ENCODE data around the gene CXCR1.
"Not testable (repeated sequence)": the region's sequence is repeated elsewhere in the genome, so short reads cannot be mapped to it uniquely, and the experiment has no call there.

CXCR1 gene
- 0 to 0.06 reads per million in 2 experiments for total RNA-seq

- DNase-seq (ENCODE audit: low read depth) = peak; percentile 10
These were observed at the start of gene CXCR1 for GRCh38 chr2:218166791-218167190. TSS of gene CXCR1 (minus strand) at chr2:218166962. CDS start at chr2:218165211, 1,751 bp downstream.

GRCh38 chr2:218216336-218216673 is 49.5 kb upstream of the CXCR1 start:
- no peak for DNase-seq (ENCODE audit: low read depth)

DNA sequence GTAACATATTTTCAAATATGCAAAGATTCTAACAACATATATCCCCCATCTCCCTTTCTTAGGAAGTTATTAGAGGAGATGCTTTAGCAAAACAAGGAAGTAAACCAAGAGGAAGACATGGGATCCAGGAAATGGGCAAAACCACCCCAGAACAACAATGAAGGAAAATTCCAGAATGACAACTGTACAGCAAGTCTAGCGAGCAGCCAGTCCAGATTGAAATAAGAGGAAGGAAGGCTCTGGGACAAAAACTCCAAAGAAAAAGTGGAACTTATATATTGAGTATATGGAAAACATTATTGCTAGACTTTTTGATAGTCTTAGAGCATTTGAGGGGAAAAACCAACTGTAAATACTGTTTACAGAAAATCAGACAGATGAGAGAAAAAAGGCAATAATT is 47.4 kb upstream of the CXCR1 start:
- DNase-seq (ENCODE audit: low read depth) = no peak

DNA sequence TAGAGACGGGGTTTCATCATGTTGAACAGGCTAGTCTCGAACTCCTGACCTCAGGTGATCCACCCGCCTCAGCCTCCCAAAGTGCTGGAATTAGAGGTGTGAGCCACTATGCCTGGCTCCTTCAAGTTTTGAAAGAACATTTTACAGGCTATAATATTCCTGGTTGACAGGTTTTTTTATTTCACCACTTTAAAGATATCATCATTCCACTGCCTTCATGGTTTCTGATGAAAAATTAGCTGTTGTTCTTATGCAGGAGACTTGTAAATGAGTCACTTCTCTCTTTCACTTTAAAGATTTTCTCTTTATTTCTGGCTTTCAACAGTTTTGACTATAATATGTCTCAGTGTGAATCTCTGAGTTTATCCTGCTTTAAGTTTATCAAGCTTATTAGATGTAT is 42.3 kb upstream of the CXCR1 start:
- no peak for DNase-seq (ENCODE audit: low read depth)

- no peak for DNase-seq (ENCODE audit: low read depth)
These were observed 35.5 kb upstream of the CXCR1 start for GRCh38 chr2:218202266-218202665.

- no peak for DNase-seq (ENCODE audit: low read depth)
These were observed 30.2 kb upstream of the CXCR1 start for GRCh38 chr2:218196974-218197373.

DNA sequence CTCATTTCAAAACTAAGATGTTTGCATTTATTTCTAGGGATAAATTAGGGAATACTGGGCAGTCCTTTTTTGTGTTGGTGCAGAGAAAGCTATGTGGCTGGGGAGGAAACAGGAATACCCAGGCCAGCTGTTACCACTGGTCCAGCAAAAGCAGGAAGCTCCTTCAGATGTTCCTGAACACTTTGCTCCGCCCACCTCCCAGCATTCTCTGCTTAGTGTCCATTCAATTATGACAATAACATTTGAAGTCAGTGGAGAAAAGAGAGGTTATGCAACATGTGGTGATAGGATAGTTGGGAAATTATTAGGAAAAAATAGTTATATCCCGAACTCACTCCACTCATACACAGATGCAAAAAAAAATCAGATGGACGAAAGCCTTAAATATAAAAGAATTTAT is 28.1 kb upstream of the CXCR1 start:
- DNase-seq (ENCODE audit: low read depth) = no peak

GRCh38 chr2:218193701-218194100 is 26.9 kb upstream of the CXCR1 start:
- no peak for DNase-seq (ENCODE audit: low read depth)

- no peak for DNase-seq (ENCODE audit: low read depth)
These were observed 26.2 kb upstream of the CXCR1 start for GRCh38 chr2:218192902-218193430.

DNA sequence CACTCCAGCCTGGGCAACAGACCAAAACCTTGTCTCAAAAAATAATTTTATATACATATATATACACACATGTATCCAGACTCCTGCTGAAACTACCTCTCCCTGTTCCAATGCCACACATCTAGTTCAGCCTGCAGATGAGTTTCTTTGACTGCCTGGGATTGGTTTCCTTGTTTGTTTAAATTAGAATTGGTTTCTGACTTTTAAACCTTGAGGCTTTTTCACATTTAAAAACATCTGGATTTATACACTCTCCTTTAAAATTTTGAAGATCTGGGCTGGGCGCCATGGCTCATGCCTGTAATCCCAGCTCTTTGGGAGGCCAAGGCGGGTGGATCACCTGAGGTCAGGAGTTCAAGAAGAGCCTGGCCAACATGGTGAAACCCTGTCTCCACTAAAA is 21.8 kb upstream of the CXCR1 start:
- DNase-seq (ENCODE audit: low read depth) = no peak

GRCh38 chr2:218187296-218188015 is 20.7 kb upstream of the CXCR1 start:
- DNase-seq (ENCODE audit: low read depth) = no peak

GRCh38 chr2:218186876-218187275 is 20.1 kb upstream of the CXCR1 start:
- no peak for DNase-seq (ENCODE audit: low read depth)

DNA sequence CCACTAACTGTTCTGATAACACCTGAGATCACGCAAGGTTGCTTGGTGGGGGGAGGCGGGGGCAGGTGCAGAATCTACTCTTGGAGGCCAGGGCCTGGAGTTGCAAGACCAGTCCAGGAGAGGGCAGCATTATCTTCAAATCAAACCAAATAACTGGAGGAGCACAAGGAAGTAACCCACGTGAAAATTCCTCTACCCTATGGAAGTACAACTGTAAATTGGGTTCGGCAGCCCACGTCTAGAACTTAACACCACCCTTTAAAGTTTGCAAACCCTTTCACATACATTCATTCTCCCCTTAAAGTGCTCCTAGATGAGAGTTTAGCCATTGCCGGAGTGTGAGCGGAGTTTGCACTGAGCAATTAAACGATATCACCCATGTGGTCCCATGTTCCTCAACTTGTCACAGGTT is 19.6 kb upstream of the CXCR1 start:
- peak; percentile 56 for DNase-seq (ENCODE audit: low read depth)

DNA sequence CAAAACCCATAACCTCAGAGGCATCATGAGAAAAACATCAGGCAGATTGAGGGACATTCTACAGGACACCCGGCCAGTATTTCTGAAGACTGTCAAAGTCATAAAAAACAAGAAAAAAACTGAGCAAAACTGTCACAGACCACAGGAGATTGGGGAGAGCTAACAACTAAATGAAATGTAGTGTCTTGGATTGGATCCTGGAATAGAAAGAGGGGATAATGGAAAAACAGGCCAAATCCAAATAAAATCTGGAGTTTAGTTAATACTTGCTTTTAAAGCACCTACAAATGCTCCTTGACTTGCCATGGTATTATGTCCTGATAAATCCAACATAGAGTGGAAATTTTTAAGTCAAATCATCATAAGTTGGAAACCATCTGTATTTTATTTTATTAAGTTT is 17.6 kb upstream of the CXCR1 start:
- DNase-seq (ENCODE audit: low read depth) = no peak

DNA sequence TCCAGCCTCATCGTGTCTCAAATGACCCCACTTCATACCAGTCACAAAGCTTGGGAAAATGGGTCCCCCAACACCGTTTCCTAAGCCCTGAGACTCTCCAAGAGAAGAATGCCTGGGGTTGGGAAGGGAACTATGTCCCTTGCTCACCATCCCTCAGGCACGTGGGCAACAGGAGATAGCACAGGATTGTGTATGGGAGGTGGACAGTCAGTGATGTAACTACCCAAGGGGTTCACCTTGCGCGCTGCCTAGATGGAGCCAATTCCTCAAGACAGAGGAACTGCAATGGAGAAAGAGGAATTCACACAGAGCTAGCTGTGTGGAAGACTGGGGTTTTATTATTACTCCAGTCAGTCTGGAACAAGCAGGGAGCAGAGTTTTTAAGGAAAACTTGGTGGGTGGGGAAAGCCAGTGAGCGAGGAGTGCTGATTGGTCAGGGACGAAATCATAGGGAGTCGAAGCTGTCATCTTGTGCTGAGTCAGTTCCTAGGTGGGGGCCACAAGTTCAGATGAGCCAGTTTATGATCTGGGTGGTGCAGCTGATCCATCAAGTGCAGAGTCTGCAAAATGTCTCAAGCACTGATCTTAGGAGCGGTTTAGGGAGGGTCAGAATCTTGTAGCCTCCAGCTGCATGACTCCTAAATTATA is 13.8 kb upstream of the CXCR1 start:
- DNase-seq (ENCODE audit: low read depth) = no peak

DNA sequence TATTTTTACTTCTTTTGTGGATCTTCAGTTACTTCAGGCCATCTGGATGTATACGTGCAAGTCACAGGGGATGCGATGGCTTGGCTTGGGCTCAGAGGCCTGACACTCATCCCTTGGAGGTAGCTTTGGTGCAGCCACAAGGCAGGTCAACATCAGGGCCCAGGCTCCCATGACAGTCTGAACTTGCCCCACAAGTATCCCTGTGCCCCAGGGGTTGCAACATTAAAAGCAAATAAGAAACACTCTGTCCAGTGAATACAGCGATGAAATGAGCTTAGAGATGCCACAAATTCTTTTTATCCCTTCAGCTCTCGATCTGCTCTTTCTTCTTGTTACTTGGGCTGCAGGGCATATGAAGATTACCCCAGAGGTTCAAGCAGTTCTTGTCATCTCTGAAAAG is 13.0 kb upstream of the CXCR1 start:
- DNase-seq (ENCODE audit: low read depth) = no peak

- no peak for DNase-seq (ENCODE audit: low read depth)
These were observed 6.1 kb upstream of the CXCR1 start for GRCh38 chr2:218172845-218173244.

DNA sequence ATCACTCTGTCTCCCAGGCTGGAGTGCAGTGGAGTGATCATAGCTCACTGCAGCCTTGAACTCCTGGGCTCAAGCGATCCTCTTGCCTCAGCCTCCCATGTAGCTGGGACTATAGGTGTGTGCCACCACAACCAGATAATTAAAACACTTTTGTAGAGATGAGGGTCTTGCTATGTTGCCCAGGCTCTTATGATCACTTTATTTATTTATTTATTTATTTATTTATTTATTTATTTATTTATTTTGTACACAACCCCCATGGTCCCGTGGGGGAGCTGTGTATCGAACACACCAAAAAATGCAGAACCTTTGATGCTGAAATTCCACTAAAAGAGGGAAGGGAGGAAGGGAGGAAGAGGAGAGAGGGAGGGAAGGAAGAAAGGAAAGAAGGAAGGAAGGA is 5.0 kb upstream of the CXCR1 start:
- DNase-seq (ENCODE audit: low read depth) = not testable (repeated sequence)

GRCh38 chr2:218169757-218170546 is 3.2 kb upstream of the CXCR1 start:
- no peak for DNase-seq (ENCODE audit: low read depth)

GRCh38 chr2:218168635-218169462 is 2.1 kb upstream of the CXCR1 start:
- DNase-seq (ENCODE audit: low read depth) = peak; percentile 51

DNA sequence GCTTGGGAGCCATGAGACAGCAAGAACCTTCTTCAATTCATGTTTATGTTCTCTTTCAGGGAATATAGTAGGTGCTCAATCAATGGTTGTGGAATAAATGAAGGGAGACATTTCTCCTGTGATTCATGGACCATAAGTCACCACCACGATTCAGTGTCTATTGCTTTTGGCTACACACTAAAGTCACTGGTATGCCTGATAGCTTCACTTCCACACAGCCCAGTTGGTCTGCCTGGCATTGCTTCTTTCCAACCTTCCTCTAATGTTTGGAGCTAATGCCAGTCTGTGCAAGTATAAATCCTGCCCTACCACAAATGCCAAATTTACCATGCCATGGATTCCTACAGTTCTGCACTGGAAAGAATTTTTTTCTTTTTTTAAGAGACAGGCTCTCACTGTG is 1.3 kb upstream of the CXCR1 start:
- DNase-seq (ENCODE audit: low read depth) = no peak

DNA sequence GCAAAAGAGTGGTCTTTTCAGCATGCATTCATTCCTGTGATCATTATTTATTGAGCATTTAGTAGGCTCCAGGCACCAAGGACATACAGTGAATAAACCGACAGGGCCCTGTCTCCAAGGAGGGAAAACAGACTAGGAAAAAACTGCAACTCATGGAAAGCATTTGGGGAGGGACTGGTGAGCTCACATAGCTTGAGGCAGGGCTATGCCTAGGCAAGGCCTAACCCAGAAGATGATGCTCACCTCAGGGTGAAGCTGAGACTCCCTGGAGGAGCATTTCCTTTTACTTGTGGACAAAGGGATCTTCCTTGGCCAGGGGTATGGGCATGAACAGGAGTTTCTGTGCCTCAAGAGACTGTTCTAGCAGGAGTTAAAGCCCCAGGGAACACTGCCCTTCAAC is 3.9 kb downstream of the CXCR1 start:
- no peak for DNase-seq (ENCODE audit: low read depth)

All from T follicular helper cell (primary cell).